Astrocyte (in vitro differentiated cells and primary cell): Measurements from ENCODE around the gene CCL11.

ENCODE experiments used
- EZH2 ChIP-seq: IDR thresholded peaks from 2 replicates; pipeline ENCODE4 v1.6.1; 2012; ENCODE audit warnings: mild to moderate bottlenecking, low read length, inconsistent platforms; ENCODE audit not compliant: insufficient read depth
- TF ChIP-seq, protein P1 (sequence below): IDR thresholded peaks from 2 replicates; pipeline ENCODE4 v1.5.1; 2011; ENCODE audit warnings: low read depth, mild to moderate bottlenecking, inconsistent platforms, low read length, moderate library complexity; ENCODE audit not compliant: insufficient read depth

DNA sequence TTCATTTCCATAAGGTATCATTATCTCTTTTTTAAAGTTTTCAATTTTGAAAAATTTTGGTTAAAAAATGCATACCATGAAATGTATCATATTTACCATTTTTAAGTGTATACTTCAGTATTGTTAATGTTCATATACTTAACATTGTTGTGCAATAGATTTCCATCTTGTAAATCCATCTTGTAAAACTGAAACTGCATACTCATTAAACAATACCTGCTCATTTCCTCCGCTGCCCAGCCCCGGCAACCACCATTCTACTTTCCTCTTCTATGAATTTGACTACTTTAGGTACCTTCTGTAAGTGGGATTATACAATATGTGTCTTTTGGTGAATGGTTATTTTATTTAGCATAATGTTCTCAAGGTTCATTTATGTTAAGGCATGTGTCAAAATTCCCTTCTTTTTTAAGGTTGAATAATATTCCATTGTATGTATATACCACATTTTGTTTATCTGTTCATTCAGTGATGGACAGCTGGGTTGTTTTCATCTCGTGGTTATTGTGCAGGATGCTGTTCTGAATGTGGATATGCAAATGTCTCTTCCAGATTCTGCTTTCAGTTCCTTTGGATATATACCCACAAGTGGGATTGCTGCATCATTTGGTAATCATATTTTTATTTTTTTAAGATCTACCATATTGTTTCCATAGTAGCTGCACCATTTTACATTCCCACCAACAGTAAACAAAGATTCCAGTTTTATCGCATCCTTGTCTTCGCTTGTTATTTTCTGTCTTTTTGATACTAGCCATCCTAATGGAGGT is 23.8 kb upstream of the CCL11 start:
- TF ChIP-seq, protein P1, sequence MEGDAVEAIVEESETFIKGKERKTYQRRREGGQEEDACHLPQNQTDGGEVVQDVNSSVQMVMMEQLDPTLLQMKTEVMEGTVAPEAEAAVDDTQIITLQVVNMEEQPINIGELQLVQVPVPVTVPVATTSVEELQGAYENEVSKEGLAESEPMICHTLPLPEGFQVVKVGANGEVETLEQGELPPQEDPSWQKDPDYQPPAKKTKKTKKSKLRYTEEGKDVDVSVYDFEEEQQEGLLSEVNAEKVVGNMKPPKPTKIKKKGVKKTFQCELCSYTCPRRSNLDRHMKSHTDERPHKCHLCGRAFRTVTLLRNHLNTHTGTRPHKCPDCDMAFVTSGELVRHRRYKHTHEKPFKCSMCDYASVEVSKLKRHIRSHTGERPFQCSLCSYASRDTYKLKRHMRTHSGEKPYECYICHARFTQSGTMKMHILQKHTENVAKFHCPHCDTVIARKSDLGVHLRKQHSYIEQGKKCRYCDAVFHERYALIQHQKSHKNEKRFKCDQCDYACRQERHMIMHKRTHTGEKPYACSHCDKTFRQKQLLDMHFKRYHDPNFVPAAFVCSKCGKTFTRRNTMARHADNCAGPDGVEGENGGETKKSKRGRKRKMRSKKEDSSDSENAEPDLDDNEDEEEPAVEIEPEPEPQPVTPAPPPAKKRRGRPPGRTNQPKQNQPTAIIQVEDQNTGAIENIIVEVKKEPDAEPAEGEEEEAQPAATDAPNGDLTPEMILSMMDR: no peak
- no peak for TF ChIP-seq EZH2
